IMR-90 (cell line): Measurements from ENCODE around the gene A1BG. TPM values are rescaled to one million over a fixed set of nuclear protein-coding genes. Genes with fewer than 3 reads are reported as not detected.

Experiments
- ATAC-seq: fragments of 200-7000 bp; cut with Tn5 transposase; 2 replicates; pipeline ENCODE4 v1.9.1; 2020; ENCODE audit warnings: low read depth, mild to moderate bottlenecking, moderate library complexity
- BruUV-seq: library from RNA; stranded (reverse); fragments of 400-500 nt; replicated peaks from 2 replicates; lab custom pipeline; 2021; lab: Mats Ljungman, UMichigan
- CTCF ChIA-PET: fragments of 300-600 bp; formaldehyde crosslinking; extraction: SDS; loops from one replicate; lab custom pipeline; 2021; ENCODE audit warnings: antibody characterized with exemption; lab: Yijun Ruan, JAX
- POLR2A ChIA-PET: fragments of 300-600 bp; sonication (Branson Sonifier 250); formaldehyde crosslinking; loops from one replicate; lab custom pipeline; 2022; ENCODE audit warnings: antibody characterized with exemption; ENCODE audit not compliant: unreplicated experiment; lab: Charles Lee
- DNase-seq: peaks from one replicate; pipeline ENCODE4 v3.0.0; 2013
- H2AFZ ChIP-seq: replicated peaks from 2 replicates; pipeline ENCODE3; 2013; ENCODE audit warnings: low read length, mild to moderate bottlenecking; ENCODE audit not compliant: poor library complexity
- H2AK5ac ChIP-seq: 2 replicates; pipeline ENCODE4 v1.6.1; 2013; ENCODE audit warnings: low read depth, low read length, inconsistent platforms
- H2AK9ac ChIP-seq: replicated peaks from 2 replicates; pipeline ENCODE3; 2013; ENCODE audit warnings: mild to moderate bottlenecking, low read depth, low read length, moderate library complexity; ENCODE audit not compliant: poor library complexity
- H2BK120ac ChIP-seq: 2 replicates; pipeline ENCODE4 v1.6.1; 2013; ENCODE audit warnings: low read depth, low read length, inconsistent platforms
- H2BK15ac ChIP-seq: 3 replicates; pipeline ENCODE4 v1.6.1; 2013; ENCODE audit warnings: low read depth, low read length, inconsistent platforms
- H2BK20ac ChIP-seq: 2 replicates; pipeline ENCODE4 v1.6.1; 2013; ENCODE audit warnings: low read depth, mild to moderate bottlenecking, inconsistent platforms, low read length, moderate library complexity
- H2BK5ac ChIP-seq: 2 replicates; pipeline ENCODE4 v1.6.1; 2013; ENCODE audit warnings: mild to moderate bottlenecking, low read depth, low read length, inconsistent platforms; ENCODE audit not compliant: poor library complexity, severe bottlenecking
- H3K14ac ChIP-seq: replicated peaks from 2 replicates; pipeline ENCODE4 v1.6.1; 2013; ENCODE audit warnings: low read depth, low read length, inconsistent platforms
- H3K18ac ChIP-seq: 2 replicates; pipeline ENCODE4 v1.6.1; 2013; ENCODE audit warnings: low read depth, low read length, control low read depth
- H3K23ac ChIP-seq: 2 replicates; pipeline ENCODE4 v1.6.1; 2013; ENCODE audit warnings: low read depth, low read length, inconsistent platforms
- H3K27ac ChIP-seq: 2 replicates; pipeline ENCODE4 v1.5.1; 2013; ENCODE audit warnings: mild to moderate bottlenecking, control low read depth, low read length; ENCODE audit not compliant: insufficient read depth
- H3K27me3 ChIP-seq: 2 replicates; pipeline ENCODE4 v1.6.1; 2013; ENCODE audit warnings: low read length; ENCODE audit not compliant: control insufficient read depth, insufficient read depth
- H3K36me3 ChIP-seq: 2 replicates; pipeline ENCODE4 v1.6.1; 2013; ENCODE audit warnings: low read length, mixed read lengths; ENCODE audit not compliant: control insufficient read depth, insufficient read depth
- H3K4ac ChIP-seq: 2 replicates; pipeline ENCODE4 v1.6.1; 2013; ENCODE audit warnings: low read depth, low read length, inconsistent platforms
- H3K4me1 ChIP-seq: 2 replicates; pipeline ENCODE4 v1.6.1; 2013; ENCODE audit warnings: low read length, mixed read lengths; ENCODE audit not compliant: control insufficient read depth, insufficient read depth
- H3K4me2 ChIP-seq: 2 replicates; pipeline ENCODE4 v1.6.1; 2013; ENCODE audit warnings: low read depth, mild to moderate bottlenecking, control low read depth, low read length, moderate library complexity
- H3K4me3 ChIP-seq: 2 replicates; pipeline ENCODE4 v1.5.1; 2013; ENCODE audit warnings: low read depth, mild to moderate bottlenecking, control low read depth, low read length, moderate library complexity; ENCODE audit not compliant: insufficient read depth
- H3K56ac ChIP-seq: 2 replicates; pipeline ENCODE4 v1.6.1; 2013; ENCODE audit warnings: low read length, inconsistent platforms; ENCODE audit not compliant: insufficient read depth; ENCODE audit errors: extremely low read depth
- H3K79me1 ChIP-seq, 2 experiments: 2 replicates each; pipeline ENCODE4 v1.6.1; 2013; ENCODE audit warnings: low read length in 2 of 2, inconsistent platforms in 1 of 2, low read depth in 1 of 2
- H3K9ac ChIP-seq: 2 replicates; pipeline ENCODE4 v1.6.1; 2013; ENCODE audit warnings: low read depth, low read length, control low read depth
- H3K9me1 ChIP-seq: 2 replicates; pipeline ENCODE4 v1.6.1; 2013; ENCODE audit warnings: low read length, inconsistent platforms; ENCODE audit not compliant: insufficient read depth
- H3K9me3 ChIP-seq: 2 replicates; pipeline ENCODE4 v1.6.1; 2013; ENCODE audit warnings: low read length; ENCODE audit not compliant: control insufficient read depth, insufficient read depth
- H4K20me1 ChIP-seq: 2 replicates; pipeline ENCODE4 v1.6.1; 2013; ENCODE audit warnings: low read length, inconsistent platforms; ENCODE audit not compliant: insufficient read depth
- H4K5ac ChIP-seq: 2 replicates; pipeline ENCODE4 v1.6.1; 2013; ENCODE audit warnings: mild to moderate bottlenecking, low read depth, low read length, control low read depth
- H4K8ac ChIP-seq, 2 experiments: 2 replicates each; pipeline ENCODE4 v1.6.1; 2013; ENCODE audit warnings: low read depth in 2 of 2, low read length in 2 of 2, control low read depth in 1 of 2, inconsistent platforms in 1 of 2
- H4K91ac ChIP-seq: 2 replicates; pipeline ENCODE4 v1.6.1; 2013; ENCODE audit warnings: low read depth, low read length, inconsistent platforms; ENCODE audit not compliant: insufficient read depth
- MAFK ChIP-seq: IDR thresholded peaks from 2 replicates; pipeline ENCODE4 v1.6.1; 2012; ENCODE audit warnings: low read depth, low read length, improper control_type of control experiment
- MXI1 ChIP-seq: IDR thresholded peaks from 2 replicates; pipeline ENCODE4 v1.6.1; 2012; ENCODE audit warnings: low read depth, mild to moderate bottlenecking, low read length, moderate library complexity, borderline replicate concordance
- WGBS, 2 experiments: methylation state at CpG; one replicate each; pipeline versions ENCODE4 v1.1.5 to v1.1.7; 2013; ENCODE audit warnings: missing lambda C conversion rate in 2 of 2; ENCODE audit not compliant: insufficient read length in 1 of 2; ENCODE audit errors: extremely low coverage in 2 of 2; 5-methylcytosine and 5-hydroxymethylcytosine counted together
- dilution Hi-C: fragments of 300-500 bp; cut with HindIII; formaldehyde crosslinking; loops from one replicate; pipeline ENCODE4 v1.14.3; 2018; ENCODE audit warnings: low sequenced_read_pairs; ENCODE audit not compliant: unreplicated experiment
- in situ Hi-C: fragments of 300-500 bp; cut with MboI; formaldehyde crosslinking; loops from 3 replicates; pipeline ENCODE4 v1.14.3; 2019; ENCODE audit warnings: low sequenced_read_pairs, inconsistent platforms, mixed read lengths
- intact Hi-C: fragments of 100-400 bp; cut with micrococcal nuclease; formaldehyde crosslinking; loops from 2 replicates; pipeline ENCODE4 v1.10.0; 2022
- polyA plus RNA-seq, 3 experiments: library from polyadenylated mRNA; depleted of rRNA; stranded (reverse); fragments of >200 nt; gene quantifications; 2 replicates each; pipeline ENCODE4 v1.2.3, GENCODE V29; 2012; ENCODE audit warnings: low replicate concordance in 1 of 3
- total RNA-seq: library from RNA; depleted of rRNA; stranded (reverse); fragments of >200 nt; gene quantifications from 2 replicates; pipeline ENCODE4 v1.2.3, GENCODE V29; 2012

A1BG gene
- total and polyA plus RNA-seq, 2 of the 4 experiments (the other 2 are of a cell fraction), result 4.5 to 54.5 TPM

GRCh38 chr19:58392945-58393724 is 39.8 kb upstream of the A1BG start (continued):
- TF ChIP-seq MXI1, result no peak

- CTCF ChIA-PET, result no interaction called here
- in situ Hi-C loops, result no loop called here
- Histone ChIP-seq H3K4ac (no peak overlapping the region), H3K9ac (peak overlapping the region; percentile 93; the same call in 1 of the 2 replicates), H3K4me1 (peaks cover 9% of the 10 kb centered on the region), H2AK9ac (peak overlapping the region; percentile 62), H3K9me1 (peaks cover 21% of the 10 kb centered on the region), H3K36me3 (peaks cover 11% of the 10 kb centered on the region), H3K9me3 (no peaks in the 10 kb centered on the region), H4K20me1 (peaks cover 42% of the 10 kb centered on the region), H3K14ac (no peak overlapping the region), H2AK5ac (no peak overlapping the region), H2AFZ (no peak overlapping the region), H3K4me2 (peak overlapping the region; percentile 97), H4K5ac (no peak overlapping the region), H3K79me1 (peaks cover 19 to 58% of the 10 kb centered on the region in 2 experiments), H4K8ac (no peak overlapping the region), H3K27ac (no peak overlapping the region), H2BK15ac (no peak overlapping the region), H3K18ac (no peak overlapping the region), H2BK5ac (no peak overlapping the region), H2BK20ac (no peak overlapping the region), H3K56ac (no peak overlapping the region), H3K27me3 (no peaks in the 10 kb centered on the region), H4K91ac (no peak overlapping the region), H3K4me3 (peak overlapping the region; percentile 61), H3K23ac (no peak overlapping the region), H2BK120ac (no peak overlapping the region)
- no CpG with 5 or more reads among the region's 3 CpGs for WGBS, 2 experiments
- no TSS peak for BruUV-seq
- intact Hi-C loops, result no loop called here
- TF ChIP-seq MAFK, result no peak
- dilution Hi-C loops, result no loop called here
- ATAC-seq (no peak), DNase-seq (no peak)
- POLR2A ChIA-PET, result no interaction called here
These were observed 34.9 kb upstream of the A1BG start for GRCh38 chr19:58388175-58388526.
